ENCODE measurements around the gene C9. TPM values are rescaled to one million over a fixed set of nuclear protein-coding genes. Genes with fewer than 3 reads are reported as not detected.
"Not testable (repeated sequence)": the region's sequence is repeated elsewhere in the genome, so short reads cannot be mapped to it uniquely, and the experiment has no call there.

Gene C9
- total and polyA plus RNA-seq, 3 donors from 2014 or later: 0.16 to 0.95 (median 0.74) TPM

- Histone ChIP-seq H3K27me3 (no peaks in the 10 kb centered on the region), H3K4me3 (no peak overlapping the region), H3K4me1 (no peaks in the 10 kb centered on the region), H3K36me3 (ENCODE audit: low read depth, missing control alignments) (no peaks in the 10 kb centered on the region), H3K27ac (no peak overlapping the region), H3K9me3 (no peaks in the 10 kb centered on the region)
- no peak for DNase-seq
- WGBS, 2 donors: 84 to 86% methylated on average over 1 of the region's 1 CpG
- no peak for TF ChIP-seq POLR2A (IDR thresholded peaks at IDR 0.05)
- no peak for TF ChIP-seq CTCF (IDR thresholded peaks at IDR 0.05)
- intact Hi-C loops (cut with DNase I; ENCODE audit: low total_unique reads): no loop called here
These were observed 127.6 kb downstream of the C9 start for GRCh38 chr5:39236718-39237117.

GRCh38 chr5:39235648-39236047 is 128.6 kb downstream of the C9 start:
- intact Hi-C loops (cut with DNase I; ENCODE audit: low total_unique reads): no loop called here
- no peak overlapping the region for H3K4me3 ChIP-seq
- no peaks in the 10 kb centered on the region for H3K36me3 ChIP-seq (ENCODE audit: low read depth, missing control alignments)
- no peak for DNase-seq
- WGBS, 2 donors: 74 to 77% methylated on average over 3 of the region's 3 CpGs
- TF ChIP-seq CTCF (IDR thresholded peaks at IDR 0.05) (no peak), POLR2A (IDR thresholded peaks at IDR 0.05) (no peak)
- no peaks in the 10 kb centered on the region for H3K4me1 ChIP-seq
- no peaks in the 10 kb centered on the region for H3K9me3 ChIP-seq
- H3K27me3 ChIP-seq: no peaks in the 10 kb centered on the region
- H3K27ac ChIP-seq: no peak overlapping the region

GRCh38 chr5:39234494-39234893 is 129.8 kb downstream of the C9 start:
- 68 to 100% methylated on average over 1 of the region's 1 CpG for whole genome bisulfite sequencing, 2 donors
- intact Hi-C loops (cut with DNase I; ENCODE audit: low total_unique reads); H3K4me3 ChIP-seq: not testable (repeated sequence)

More at GRCh38 chr5:39234494-39234893, 129.8 kb downstream of the C9 start:
- not testable (repeated sequence) for H3K9me3 ChIP-seq; H3K27me3 ChIP-seq; DNase-seq; H3K4me1 ChIP-seq; H3K36me3 ChIP-seq (ENCODE audit: low read depth, missing control alignments); H3K27ac ChIP-seq

Other genes starting within 250 kb of the C9 start
- 1 to 10 TPM; 2.5 to 8.6 TPM for gene FYB1, start 144.9 kb downstream of the C9 start, total RNA-seq
- 6.0 TPM for gene FYB1, start 144.9 kb downstream of the C9 start, polyA plus RNA-seq (ENCODE audit: insufficient read depth, low read depth, low replicate concordance)
- gene DAB2, start 60.5 kb upstream of the C9 start, total RNA-seq: 10 to 100 TPM; 12.9 to 56.2 TPM
- 29.7 TPM for gene DAB2, start 60.5 kb upstream of the C9 start, polyA plus RNA-seq (ENCODE audit: insufficient read depth, low read depth, low replicate concordance)

Measured in testis (tissue), 3 donors.